ENCODE measurements around the gene DHRS2. TPM values are rescaled to one million over a fixed set of nuclear protein-coding genes. Genes with fewer than 3 reads are reported as not detected.
"Not testable (repeated sequence)": the region's sequence is repeated elsewhere in the genome, so short reads cannot be mapped to it uniquely, and the experiment has no call there.

DHRS2 gene
- total and polyA plus RNA-seq, 5 donors from 2014 or later = 0.25 TPM; not detected in 4

DNA sequence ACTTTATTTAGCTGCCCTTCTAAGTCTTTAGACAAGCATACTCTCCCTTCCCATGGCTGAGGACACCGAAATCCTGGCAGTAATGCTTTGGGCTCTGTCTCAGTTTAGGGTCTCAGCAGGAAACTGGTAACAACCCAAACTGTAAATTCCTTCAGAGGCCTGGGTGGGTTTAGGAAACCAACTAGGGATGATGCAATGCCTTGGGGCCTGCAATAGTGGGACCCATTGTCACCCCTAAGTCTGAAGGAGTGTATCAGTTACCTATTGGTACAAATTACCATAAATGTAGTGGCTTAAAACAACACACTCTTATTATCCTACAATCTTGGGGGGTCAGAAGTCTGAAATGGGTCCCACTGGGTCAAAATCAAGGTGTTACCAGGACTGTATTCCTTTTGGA lies 36.0 kb downstream of the DHRS2 start:
- no peaks in the 10 kb centered on the region for H3K9me3 ChIP-seq (ENCODE audit: control insufficient read depth in 2 of 2, low read length in 2 of 2)
- ATAC-seq (ENCODE audit: low read depth in 2 of 2) (no peak), DNase-seq (no peak)
- Mint-ChIP-seq H3K27ac (no peak overlapping the region), H3K4me1 (no peaks in the 10 kb centered on the region), H3K27me3 (peaks cover 27% of the 10 kb centered on the region), H3K9me3 (peaks cover 0 to 2% (median 0%) of the 10 kb centered on the region in 7 donors), H3K36me3 (no peaks in the 10 kb centered on the region), H3K4me3 (no peak overlapping the region)
- H3K4me3 ChIP-seq (ENCODE audit: low read depth, low read length) = no peak overlapping the region
- H3K27ac ChIP-seq (ENCODE audit: insufficient read depth, low read length, poor library complexity, severe bottlenecking) = no peak overlapping the region
- H3K36me3 ChIP-seq (ENCODE audit: control insufficient read depth, insufficient read depth, low read length) = no peaks in the 10 kb centered on the region
- H3K27me3 ChIP-seq (ENCODE audit: control insufficient read depth, insufficient read depth, low read length) = peaks cover 9% of the 10 kb centered on the region
- H3K4me1 ChIP-seq (ENCODE audit: control insufficient read depth, insufficient read depth, low read length, poor library complexity, severe bottlenecking) = no peaks in the 10 kb centered on the region

DNA sequence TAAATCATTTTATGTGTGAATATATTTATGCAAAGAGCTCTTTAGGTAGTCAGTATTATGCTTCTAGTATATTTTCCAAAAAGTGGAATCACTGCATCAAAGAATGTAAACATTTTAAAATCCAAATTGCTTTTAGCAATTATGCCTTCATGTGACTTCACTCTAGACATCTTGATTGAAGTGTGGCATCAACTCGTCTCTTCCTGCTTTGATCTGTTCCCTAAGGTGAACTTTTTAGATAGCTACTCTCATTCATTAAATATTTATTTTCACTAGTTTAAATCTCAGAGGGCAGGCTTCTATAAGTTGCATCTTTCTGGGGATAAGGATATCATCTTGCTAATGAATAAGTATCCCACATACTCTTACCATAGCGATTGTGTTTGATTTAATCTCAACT lies 39.2 kb downstream of the DHRS2 start:
- Histone ChIP-seq H3K4me1 (ENCODE audit: control insufficient read depth, insufficient read depth, low read length, poor library complexity, severe bottlenecking) (no peaks in the 10 kb centered on the region), H3K9me3 (ENCODE audit: control insufficient read depth in 2 of 2, low read length in 2 of 2) (no peaks in the 10 kb centered on the region), H3K4me3 (ENCODE audit: low read depth, low read length) (no peak overlapping the region), H3K27me3 (ENCODE audit: control insufficient read depth, insufficient read depth, low read length) (peaks cover 9% of the 10 kb centered on the region), H3K36me3 (ENCODE audit: control insufficient read depth, insufficient read depth, low read length) (no peaks in the 10 kb centered on the region), H3K27ac (ENCODE audit: insufficient read depth, low read length, poor library complexity, severe bottlenecking) (no peak overlapping the region)
- no peak for DNase-seq
- H3K27ac Mint-ChIP-seq = no peak overlapping the region
- no peak for ATAC-seq (ENCODE audit: low read depth in 2 of 2)
- no peak overlapping the region for H3K4me3 Mint-ChIP-seq
- no peaks in the 10 kb centered on the region for H3K4me1 Mint-ChIP-seq
- H3K36me3 Mint-ChIP-seq = no peaks in the 10 kb centered on the region
- H3K9me3 Mint-ChIP-seq = peaks cover 0 to 2% (median 0%) of the 10 kb centered on the region in 7 donors
- H3K27me3 Mint-ChIP-seq = peaks cover 44% of the 10 kb centered on the region

DNA sequence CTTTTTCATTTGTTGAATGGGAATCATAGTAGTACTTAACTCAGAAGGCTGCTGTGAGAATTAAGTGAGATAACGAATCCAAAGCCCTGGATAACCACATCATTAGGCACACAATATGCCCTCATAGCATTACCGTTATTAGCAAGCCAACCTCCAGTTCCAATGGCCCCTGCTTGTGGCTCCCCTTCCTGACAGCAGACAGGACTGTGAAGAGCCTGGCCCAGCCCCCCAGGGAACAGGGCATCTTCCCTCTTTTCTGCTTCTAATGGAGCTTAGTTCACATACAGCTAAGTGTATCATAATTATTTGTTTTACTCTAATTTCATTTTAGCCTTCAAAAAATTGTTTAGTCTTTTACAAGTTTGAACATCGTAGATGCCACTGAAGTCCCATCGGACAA lies 39.7 kb downstream of the DHRS2 start:
- Histone ChIP-seq H3K27ac (ENCODE audit: insufficient read depth, low read length, poor library complexity, severe bottlenecking) (no peak overlapping the region), H3K4me1 (ENCODE audit: control insufficient read depth, insufficient read depth, low read length, poor library complexity, severe bottlenecking) (no peaks in the 10 kb centered on the region), H3K9me3 (ENCODE audit: control insufficient read depth in 2 of 2, low read length in 2 of 2) (no peaks in the 10 kb centered on the region), H3K4me3 (ENCODE audit: low read depth, low read length) (no peak overlapping the region), H3K27me3 (ENCODE audit: control insufficient read depth, insufficient read depth, low read length) (peaks cover 9% of the 10 kb centered on the region), H3K36me3 (ENCODE audit: control insufficient read depth, insufficient read depth, low read length) (no peaks in the 10 kb centered on the region)
- Mint-ChIP-seq H3K27ac (no peak overlapping the region), H3K4me1 (no peaks in the 10 kb centered on the region), H3K36me3 (no peaks in the 10 kb centered on the region), H3K9me3 (peaks cover 0 to 2% (median 0%) of the 10 kb centered on the region in 7 donors), H3K27me3 (peaks cover 47% of the 10 kb centered on the region), H3K4me3 (no peak overlapping the region)
- ATAC-seq (ENCODE audit: low read depth in 2 of 2) (no peak), DNase-seq (no peak)

DNA sequence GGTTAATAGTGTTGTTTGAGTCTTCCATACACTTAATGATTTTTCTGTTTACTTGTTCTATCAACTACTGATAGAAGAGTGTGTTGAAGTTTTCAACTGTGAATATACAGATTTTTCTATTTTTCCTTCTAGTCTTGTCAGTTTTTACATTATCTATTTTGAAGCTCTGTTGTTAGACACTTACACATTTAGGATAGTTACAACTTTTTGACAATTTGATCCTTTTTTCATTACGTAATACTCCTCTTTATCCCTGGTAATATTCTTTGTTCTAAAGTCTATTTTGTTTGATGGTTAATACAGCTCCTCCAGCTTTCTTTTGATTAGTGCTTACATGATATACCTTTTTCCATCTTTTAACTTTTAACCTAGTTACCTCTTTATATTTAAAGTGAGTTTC lies 45.2 kb downstream of the DHRS2 start:
- H3K27ac ChIP-seq (ENCODE audit: insufficient read depth, low read length, poor library complexity, severe bottlenecking) = no peak overlapping the region
- H3K27me3 ChIP-seq (ENCODE audit: control insufficient read depth, insufficient read depth, low read length) = peaks cover 8% of the 10 kb centered on the region
- ATAC-seq (ENCODE audit: low read depth in 2 of 2) = no peak
- no peaks in the 10 kb centered on the region for H3K4me1 Mint-ChIP-seq
- no peaks in the 10 kb centered on the region for H3K9me3 ChIP-seq (ENCODE audit: control insufficient read depth in 2 of 2, low read length in 2 of 2)
- no peaks in the 10 kb centered on the region for H3K9me3 Mint-ChIP-seq
- peaks cover 26% of the 10 kb centered on the region for H3K27me3 Mint-ChIP-seq
- no peaks in the 10 kb centered on the region for H3K36me3 Mint-ChIP-seq
- no peaks in the 10 kb centered on the region for H3K4me1 ChIP-seq (ENCODE audit: control insufficient read depth, insufficient read depth, low read length, poor library complexity, severe bottlenecking)
- H3K4me3 Mint-ChIP-seq = no peak overlapping the region
- H3K27ac Mint-ChIP-seq = no peak overlapping the region
- H3K4me3 ChIP-seq (ENCODE audit: low read depth, low read length) = no peak overlapping the region
- no peaks in the 10 kb centered on the region for H3K36me3 ChIP-seq (ENCODE audit: control insufficient read depth, insufficient read depth, low read length)
- DNase-seq = no peak

DNA sequence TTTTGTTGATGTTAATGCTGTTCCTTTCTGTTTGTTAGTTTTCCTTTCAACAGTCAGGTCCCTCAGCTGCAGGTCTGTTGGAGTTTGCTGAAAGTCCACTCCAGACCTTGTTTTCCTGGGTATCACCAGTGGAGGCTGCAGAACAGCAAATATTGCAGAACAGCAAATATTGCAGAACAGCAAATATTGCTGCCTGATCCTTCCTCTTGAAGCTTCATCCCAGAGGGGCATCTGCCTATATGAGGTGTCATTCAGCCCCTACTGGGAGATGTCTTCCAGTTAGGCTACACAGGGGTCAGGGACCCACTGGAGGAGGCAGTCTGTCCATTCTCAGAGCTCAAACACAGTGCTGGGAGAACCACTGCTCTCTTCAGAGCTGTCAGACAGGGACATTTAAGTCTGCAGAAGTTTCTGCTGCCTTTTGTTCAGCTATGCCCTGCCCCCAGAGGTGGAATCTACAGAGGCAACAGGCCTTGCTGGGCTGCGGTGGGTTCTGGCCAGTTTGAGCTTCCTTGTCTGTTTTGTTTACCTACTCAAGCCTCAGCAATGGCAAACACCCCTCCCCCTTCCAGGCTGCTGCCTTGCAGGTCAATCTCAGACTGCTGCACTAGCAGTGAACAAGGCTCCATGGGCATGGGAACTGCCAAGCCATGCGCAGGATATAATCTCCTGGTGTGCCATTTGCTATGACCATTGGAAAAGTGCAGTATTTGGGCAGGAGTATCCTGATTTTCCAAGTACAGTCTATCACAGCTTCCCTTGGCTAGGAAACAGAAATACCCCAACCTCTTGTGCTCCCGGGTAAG lies 53.7 kb downstream of the DHRS2 start:
- H3K36me3 ChIP-seq (ENCODE audit: control insufficient read depth, insufficient read depth, low read length); ATAC-seq (ENCODE audit: low read depth in 2 of 2); H3K27me3 Mint-ChIP-seq; H3K9me3 ChIP-seq (ENCODE audit: control insufficient read depth in 2 of 2, low read length in 2 of 2); H3K27ac ChIP-seq (ENCODE audit: insufficient read depth, low read length, poor library complexity, severe bottlenecking); H3K4me3 ChIP-seq (ENCODE audit: low read depth, low read length); H3K27ac Mint-ChIP-seq; H3K4me3 Mint-ChIP-seq; H3K36me3 Mint-ChIP-seq; H3K4me1 ChIP-seq (ENCODE audit: control insufficient read depth, insufficient read depth, low read length, poor library complexity, severe bottlenecking); H3K9me3 Mint-ChIP-seq; DNase-seq; H3K4me1 Mint-ChIP-seq: not testable (repeated sequence)
- H3K27me3 ChIP-seq (ENCODE audit: control insufficient read depth, insufficient read depth, low read length) = peaks cover 13% of the 10 kb centered on the region

DNA sequence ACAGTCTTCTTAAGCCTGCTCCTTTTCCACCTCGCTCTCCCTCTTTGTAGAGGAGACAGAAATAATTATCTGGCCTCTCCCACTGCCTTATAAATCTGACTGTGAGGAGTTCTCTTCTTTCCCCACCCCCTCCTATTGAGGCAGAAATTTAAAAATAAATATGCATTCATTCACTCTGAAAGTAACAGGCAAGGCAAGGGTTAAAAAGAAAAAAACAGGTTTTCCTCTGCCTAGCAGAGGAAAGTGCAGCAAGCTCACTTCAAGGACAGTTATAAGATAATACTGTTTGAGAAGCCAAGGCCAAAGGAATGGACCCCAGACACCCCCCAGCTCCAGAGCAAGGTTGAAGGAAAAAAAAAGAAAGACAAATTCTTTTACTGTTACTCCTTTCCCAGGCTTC lies 56.3 kb downstream of the DHRS2 start:
- Histone ChIP-seq H3K9me3 (ENCODE audit: control insufficient read depth in 2 of 2, low read length in 2 of 2) (no peaks in the 10 kb centered on the region), H3K27me3 (ENCODE audit: control insufficient read depth, insufficient read depth, low read length) (peaks cover 31% of the 10 kb centered on the region), H3K27ac (ENCODE audit: insufficient read depth, low read length, poor library complexity, severe bottlenecking) (no peak overlapping the region), H3K4me1 (ENCODE audit: control insufficient read depth, insufficient read depth, low read length, poor library complexity, severe bottlenecking) (no peaks in the 10 kb centered on the region), H3K4me3 (ENCODE audit: low read depth, low read length) (no peak overlapping the region), H3K36me3 (ENCODE audit: control insufficient read depth, insufficient read depth, low read length) (no peaks in the 10 kb centered on the region)
- Mint-ChIP-seq H3K4me1 (no peaks in the 10 kb centered on the region), H3K36me3 (no peaks in the 10 kb centered on the region), H3K9me3 (peaks cover 0 to 7% (median 0%) of the 10 kb centered on the region in 7 donors), H3K27me3 (peaks cover 8% of the 10 kb centered on the region), H3K27ac (no peak overlapping the region), H3K4me3 (no peak overlapping the region)
- ATAC-seq (ENCODE audit: low read depth in 2 of 2) (no peak), DNase-seq (no peak)

DNA sequence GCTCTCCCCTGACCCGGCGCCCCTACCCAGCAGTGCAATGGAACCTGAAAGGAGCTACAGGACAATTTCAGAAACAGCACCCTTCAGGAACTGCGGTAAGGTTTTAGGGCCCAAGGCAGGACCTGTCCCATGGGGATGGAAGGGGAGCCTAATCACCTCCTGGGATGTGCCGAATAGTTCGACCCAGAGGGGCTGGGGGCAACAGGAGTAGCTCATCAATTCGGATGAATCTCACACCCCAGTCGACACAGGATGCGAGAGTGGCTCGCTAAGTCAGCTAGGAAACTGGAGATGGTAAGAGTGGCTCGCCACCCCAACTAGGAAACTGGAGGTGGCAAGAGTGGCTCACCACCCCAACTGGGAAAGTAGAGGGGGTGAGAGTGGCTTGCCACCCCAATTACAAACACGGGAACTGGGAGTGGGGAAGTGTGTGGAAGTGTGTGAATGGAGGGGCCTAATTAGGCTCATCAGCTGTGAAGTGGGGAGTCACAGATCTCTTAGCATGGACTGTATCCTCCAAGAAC lies 57.1 kb downstream of the DHRS2 start:
- H3K4me3 ChIP-seq (ENCODE audit: low read depth, low read length) = no peak overlapping the region
- H3K9me3 ChIP-seq (ENCODE audit: control insufficient read depth in 2 of 2, low read length in 2 of 2) = no peaks in the 10 kb centered on the region
- Mint-ChIP-seq H3K27me3 (peaks cover 17% of the 10 kb centered on the region), H3K27ac (no peak overlapping the region), H3K4me1 (no peaks in the 10 kb centered on the region), H3K36me3 (no peaks in the 10 kb centered on the region), H3K4me3 (no peak overlapping the region), H3K9me3 (peaks cover 0 to 7% (median 0%) of the 10 kb centered on the region in 7 donors)
- H3K27me3 ChIP-seq (ENCODE audit: control insufficient read depth, insufficient read depth, low read length) = peaks cover 31% of the 10 kb centered on the region
- H3K36me3 ChIP-seq (ENCODE audit: control insufficient read depth, insufficient read depth, low read length) = no peaks in the 10 kb centered on the region
- ATAC-seq (ENCODE audit: low read depth in 2 of 2) = no peak
- no peak for DNase-seq
- H3K27ac ChIP-seq (ENCODE audit: insufficient read depth, low read length, poor library complexity, severe bottlenecking) = no peak overlapping the region
- no peaks in the 10 kb centered on the region for H3K4me1 ChIP-seq (ENCODE audit: control insufficient read depth, insufficient read depth, low read length, poor library complexity, severe bottlenecking)
